OCI-LY1 (cell line): ENCODE data around the gene SLC2A9.

Source experiments
- H2AFZ ChIP-seq: fragments of 200-600 bp; sonication (generic), shearing (Covaris generic); 2 replicates; pipeline ENCODE4 v1.6.0; 2014; ENCODE audit warnings: antibody characterized with exemption, mild to moderate bottlenecking, low read length
- H3F3A ChIP-seq: fragments of 200-600 bp; sonication (generic), shearing (Covaris generic); 2 replicates; pipeline ENCODE4 v1.6.0; 2014; ENCODE audit warnings: mild to moderate bottlenecking, antibody characterized with exemption, low read length, moderate library complexity; ENCODE audit not compliant: insufficient read depth
- H3K27ac ChIP-seq: fragments of 200-600 bp; sonication (generic); 2 replicates; pipeline ENCODE4 v1.5.1; 2014; ENCODE audit warnings: low read length, mixed run types, mild to moderate bottlenecking, low read depth; ENCODE audit not compliant: poor library complexity, severe bottlenecking
- H3K27me3 ChIP-seq: fragments of 200-600 bp; sonication (generic); 2 replicates; pipeline ENCODE4 v1.6.0; 2014; ENCODE audit warnings: antibody characterized with exemption, mild to moderate bottlenecking, low read length, moderate library complexity; ENCODE audit not compliant: insufficient read depth
- H3K36me3 ChIP-seq: fragments of 200-600 bp; sonication (generic); 2 replicates; pipeline ENCODE4 v1.6.1; 2014; ENCODE audit warnings: mild to moderate bottlenecking, antibody characterized with exemption, low read length, moderate library complexity, mixed read lengths; ENCODE audit not compliant: insufficient read depth
- H3K4me1 ChIP-seq: fragments of 200-600 bp; sonication (generic); 2 replicates; pipeline ENCODE4 v1.5.1; 2014; ENCODE audit warnings: mild to moderate bottlenecking, low read length, moderate library complexity; ENCODE audit not compliant: insufficient read depth, severe bottlenecking
- H3K4me2 ChIP-seq: fragments of 200-600 bp; sonication (generic), shearing (Covaris generic); 2 replicates; pipeline ENCODE4 v1.6.1; 2014; ENCODE audit warnings: low read length
- H3K4me3 ChIP-seq: fragments of 200-600 bp; sonication (generic); 2 replicates; pipeline ENCODE4 v1.5.1; 2014; ENCODE audit warnings: low read length, low read depth, mild to moderate bottlenecking, mixed read lengths; ENCODE audit not compliant: poor library complexity, severe bottlenecking
- H3K79me2 ChIP-seq: fragments of 200-600 bp; shearing (Covaris generic); 2 replicates; pipeline ENCODE4 v1.6.1; 2016; ENCODE audit warnings: mixed run types, low read length, mixed read lengths; ENCODE audit not compliant: insufficient read depth
- H3K9ac ChIP-seq: fragments of 200-600 bp; sonication (generic), shearing (Covaris generic); 2 replicates; pipeline ENCODE4 v1.6.1; 2014; ENCODE audit warnings: mild to moderate bottlenecking, low read length, mixed read lengths
- H3K9me2 ChIP-seq: fragments of 200-600 bp; sonication (generic), shearing (Covaris generic); 2 replicates; pipeline ENCODE4 v1.6.1; 2014; ENCODE audit warnings: low read depth, mild to moderate bottlenecking, low read length, mixed read lengths
- H3K9me3 ChIP-seq: fragments of 200-600 bp; shearing (Covaris generic); 2 replicates; pipeline ENCODE4 v1.6.1; 2014; ENCODE audit warnings: low read length, mixed read lengths
- H4K20me1 ChIP-seq: fragments of 200-600 bp; sonication (generic), shearing (Covaris generic); 2 replicates; pipeline ENCODE4 v1.6.0; 2016; ENCODE audit warnings: mild to moderate bottlenecking, low read length; ENCODE audit not compliant: insufficient read depth
- EZH2 ChIP-seq: fragments of 200-600 bp; sonication (generic), shearing (Covaris generic); IDR thresholded peaks from 2 replicates; pipeline ENCODE4 v1.8.0; 2017; ENCODE audit warnings: borderline replicate concordance, mixed run types, mild to moderate bottlenecking, antibody characterized with exemption, low read length, moderate library complexity, mixed read lengths
- TF ChIP-seq, protein P1 (sequence below): fragments of 200-600 bp; sonication (generic), shearing (Covaris generic); IDR thresholded peaks from 2 replicates; pipeline ENCODE4 v1.5.1; 2017; ENCODE audit warnings: mild to moderate bottlenecking, antibody characterized with exemption, low read length, moderate library complexity, mixed read lengths

The SLC2A9 gene

DNA sequence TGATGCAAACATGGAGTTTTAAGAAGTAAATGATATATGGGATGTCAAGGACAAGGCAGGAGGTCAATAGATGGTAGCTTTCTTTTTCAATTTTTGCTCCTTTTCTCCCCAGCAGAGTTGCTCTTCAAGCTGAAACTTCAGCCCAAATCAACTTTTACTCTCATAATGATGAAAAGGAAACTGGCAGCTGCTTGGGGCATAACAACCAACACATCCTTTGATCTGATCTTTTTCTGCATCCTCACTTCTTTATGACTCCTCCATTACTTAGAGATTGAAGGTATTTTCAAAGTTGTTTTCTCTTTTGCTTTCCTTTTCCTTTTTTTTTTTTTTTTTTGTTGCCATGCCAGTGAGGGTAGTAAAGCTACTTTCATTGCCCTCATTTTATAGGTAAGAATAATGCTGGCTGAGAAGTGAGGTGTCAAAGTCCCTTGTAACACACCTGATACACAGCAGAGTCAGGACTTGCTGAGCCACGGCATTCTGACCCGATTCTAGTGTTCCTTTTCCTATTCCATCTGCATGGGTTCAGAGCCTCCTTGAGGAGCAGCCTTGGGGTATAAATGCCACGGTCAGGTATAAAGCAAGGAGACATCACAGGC, 26.9 kb downstream of the SLC2A9 start:
- Histone ChIP-seq H3K9me2 (no peaks in the 10 kb centered on the region), H3K79me2 (no peaks in the 10 kb centered on the region), H4K20me1 (no peaks in the 10 kb centered on the region), H2AFZ (no peak overlapping the region), H3K4me3 (no peak overlapping the region), H3K36me3 (no peaks in the 10 kb centered on the region), H3K27me3 (no peaks in the 10 kb centered on the region), H3F3A (no peaks in the 10 kb centered on the region), H3K9ac (no peak overlapping the region), H3K4me2 (no peak overlapping the region), H3K4me1 (no peaks in the 10 kb centered on the region), H3K27ac (no peak overlapping the region), H3K9me3 (no peaks in the 10 kb centered on the region)
- TF ChIP-seq, protein P1, sequence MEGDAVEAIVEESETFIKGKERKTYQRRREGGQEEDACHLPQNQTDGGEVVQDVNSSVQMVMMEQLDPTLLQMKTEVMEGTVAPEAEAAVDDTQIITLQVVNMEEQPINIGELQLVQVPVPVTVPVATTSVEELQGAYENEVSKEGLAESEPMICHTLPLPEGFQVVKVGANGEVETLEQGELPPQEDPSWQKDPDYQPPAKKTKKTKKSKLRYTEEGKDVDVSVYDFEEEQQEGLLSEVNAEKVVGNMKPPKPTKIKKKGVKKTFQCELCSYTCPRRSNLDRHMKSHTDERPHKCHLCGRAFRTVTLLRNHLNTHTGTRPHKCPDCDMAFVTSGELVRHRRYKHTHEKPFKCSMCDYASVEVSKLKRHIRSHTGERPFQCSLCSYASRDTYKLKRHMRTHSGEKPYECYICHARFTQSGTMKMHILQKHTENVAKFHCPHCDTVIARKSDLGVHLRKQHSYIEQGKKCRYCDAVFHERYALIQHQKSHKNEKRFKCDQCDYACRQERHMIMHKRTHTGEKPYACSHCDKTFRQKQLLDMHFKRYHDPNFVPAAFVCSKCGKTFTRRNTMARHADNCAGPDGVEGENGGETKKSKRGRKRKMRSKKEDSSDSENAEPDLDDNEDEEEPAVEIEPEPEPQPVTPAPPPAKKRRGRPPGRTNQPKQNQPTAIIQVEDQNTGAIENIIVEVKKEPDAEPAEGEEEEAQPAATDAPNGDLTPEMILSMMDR = no peak
- no peak for TF ChIP-seq EZH2

DNA sequence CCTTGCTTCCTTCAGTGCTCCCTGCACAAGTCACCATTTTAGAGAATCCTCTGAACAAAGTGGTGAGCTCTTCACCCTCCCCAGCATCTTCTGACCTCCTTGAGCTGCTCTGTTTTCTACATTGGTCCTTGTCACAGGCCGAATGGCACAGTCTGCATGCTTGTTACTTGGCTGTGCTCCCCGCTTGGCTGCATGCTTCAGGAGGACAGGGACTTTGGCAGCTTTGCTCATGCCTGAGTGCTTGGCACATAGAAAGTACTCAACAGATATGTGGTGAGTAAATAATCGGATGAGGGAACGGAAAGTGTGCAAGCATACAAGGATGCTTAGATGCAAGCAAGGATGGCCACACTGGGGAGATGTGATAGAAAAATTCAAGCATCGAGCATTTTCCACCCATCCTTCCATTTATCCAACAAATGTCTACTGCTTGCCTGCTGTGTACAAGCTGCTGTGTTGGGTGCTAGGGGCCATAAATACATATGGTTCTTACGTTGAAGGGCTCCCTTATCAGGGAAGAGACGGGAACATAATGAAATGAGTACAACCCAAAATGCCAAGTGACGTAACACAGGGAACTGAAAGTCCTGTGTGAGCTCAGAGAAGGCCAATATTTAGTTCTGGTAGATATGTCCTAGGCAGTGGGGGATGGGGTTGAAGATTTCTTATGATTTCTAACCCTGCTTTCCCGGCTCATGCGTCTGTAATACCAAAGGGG, 31.2 kb downstream of the SLC2A9 start:
- no peaks in the 10 kb centered on the region for H4K20me1 ChIP-seq
- H3K4me1 ChIP-seq = no peaks in the 10 kb centered on the region
- H3K9me2 ChIP-seq = no peaks in the 10 kb centered on the region
- H3F3A ChIP-seq = no peaks in the 10 kb centered on the region
- no peaks in the 10 kb centered on the region for H3K9me3 ChIP-seq
- TF ChIP-seq, protein P1 = no peak
- no peak for TF ChIP-seq EZH2
- H3K9ac ChIP-seq = no peak overlapping the region
- H3K79me2 ChIP-seq = no peaks in the 10 kb centered on the region
- no peak overlapping the region for H2AFZ ChIP-seq
- H3K36me3 ChIP-seq = no peaks in the 10 kb centered on the region
- H3K27me3 ChIP-seq = no peaks in the 10 kb centered on the region
- no peak overlapping the region for H3K27ac ChIP-seq
- no peak overlapping the region for H3K4me2 ChIP-seq
- no peak overlapping the region for H3K4me3 ChIP-seq

DNA sequence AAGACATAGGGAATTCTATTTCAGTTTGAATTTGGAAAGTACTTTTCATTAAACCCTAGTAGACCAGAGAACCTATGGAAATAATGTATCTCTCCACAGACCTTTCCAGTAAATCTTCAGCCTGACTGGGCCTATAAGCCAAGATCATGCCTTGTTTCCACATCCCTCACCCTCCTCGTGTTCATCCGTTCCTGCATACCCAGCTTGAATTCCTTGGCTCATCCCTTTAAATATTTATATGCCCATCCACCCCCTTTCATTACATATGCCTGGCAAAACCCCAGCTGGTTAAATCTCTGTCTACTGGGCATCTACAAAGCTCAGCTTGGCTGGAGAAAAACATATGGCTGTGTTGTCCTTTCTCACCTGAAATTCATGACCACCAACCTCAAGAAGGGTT, 32.4 kb downstream of the SLC2A9 start:
- TF ChIP-seq EZH2 = no peak
- TF ChIP-seq, protein P1 = no peak
- H3K27ac ChIP-seq = no peak overlapping the region
- H3K4me2 ChIP-seq = no peak overlapping the region
- no peaks in the 10 kb centered on the region for H3K9me2 ChIP-seq
- H3K27me3 ChIP-seq = no peaks in the 10 kb centered on the region
- H3K9me3 ChIP-seq = no peaks in the 10 kb centered on the region
- H4K20me1 ChIP-seq = no peaks in the 10 kb centered on the region
- no peak overlapping the region for H3K4me3 ChIP-seq
- no peaks in the 10 kb centered on the region for H3K36me3 ChIP-seq
- H3F3A ChIP-seq = no peaks in the 10 kb centered on the region
- H3K4me1 ChIP-seq = no peaks in the 10 kb centered on the region
- H3K9ac ChIP-seq = no peak overlapping the region
- no peak overlapping the region for H2AFZ ChIP-seq
- H3K79me2 ChIP-seq = no peaks in the 10 kb centered on the region
